ENCODE data around the gene EGFR. TPM values are rescaled to one million over a fixed set of nuclear protein-coding genes. Genes with fewer than 3 reads are reported as not detected.

EGFR gene
- total and polyA plus RNA-seq, 2 experiments from 2014 or later: 0.51 to 0.57 TPM

DNA sequence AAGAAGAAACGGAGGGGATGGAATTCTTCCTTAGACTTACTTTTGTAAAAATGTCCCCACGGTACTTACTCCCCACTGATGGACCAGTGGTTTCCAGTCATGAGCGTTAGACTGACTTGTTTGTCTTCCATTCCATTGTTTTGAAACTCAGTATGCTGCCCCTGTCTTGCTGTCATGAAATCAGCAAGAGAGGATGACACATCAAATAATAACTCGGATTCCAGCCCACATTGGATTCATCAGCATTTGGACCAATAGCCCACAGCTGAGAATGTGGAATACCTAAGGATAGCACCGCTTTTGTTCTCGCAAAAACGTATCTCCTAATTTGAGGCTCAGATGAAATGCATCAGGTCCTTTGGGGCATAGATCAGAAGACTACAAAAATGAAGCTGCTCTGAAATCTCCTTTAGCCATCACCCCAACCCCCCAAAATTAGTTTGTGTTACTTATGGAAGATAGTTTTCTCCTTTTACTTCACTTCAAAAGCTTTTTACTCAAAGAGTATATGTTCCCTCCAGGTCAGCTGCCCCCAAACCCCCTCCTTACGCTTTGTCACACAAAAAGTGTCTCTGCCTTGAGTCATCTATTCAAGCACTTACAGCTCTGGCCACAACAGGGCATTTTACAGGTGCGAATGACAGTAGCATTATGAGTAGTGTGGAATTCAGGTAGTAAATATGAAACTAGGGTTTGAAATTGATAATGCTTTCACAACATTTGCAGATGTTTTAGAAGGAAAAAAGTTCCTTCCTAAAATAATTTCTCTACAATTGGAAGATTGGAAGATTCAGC lies 187.6 kb downstream of the EGFR start:
- DNase-seq (ENCODE audit: low read depth in 1 of 2, low spot score in 1 of 2): no peak
- Histone ChIP-seq H3K4me1 (ENCODE audit: low read depth) (no peaks in the 10 kb centered on the region), H3K27ac (no peak overlapping the region), H3K4me3 (no peak overlapping the region), H3K36me3 (no peaks in the 10 kb centered on the region), H3K9me3 (ENCODE audit: low read depth) (no peaks in the 10 kb centered on the region), H3K27me3 (no peaks in the 10 kb centered on the region)
- no peak for TF ChIP-seq CTCF (IDR thresholded peaks at IDR 0.05; ENCODE audit: low read depth, low read length)

DNA sequence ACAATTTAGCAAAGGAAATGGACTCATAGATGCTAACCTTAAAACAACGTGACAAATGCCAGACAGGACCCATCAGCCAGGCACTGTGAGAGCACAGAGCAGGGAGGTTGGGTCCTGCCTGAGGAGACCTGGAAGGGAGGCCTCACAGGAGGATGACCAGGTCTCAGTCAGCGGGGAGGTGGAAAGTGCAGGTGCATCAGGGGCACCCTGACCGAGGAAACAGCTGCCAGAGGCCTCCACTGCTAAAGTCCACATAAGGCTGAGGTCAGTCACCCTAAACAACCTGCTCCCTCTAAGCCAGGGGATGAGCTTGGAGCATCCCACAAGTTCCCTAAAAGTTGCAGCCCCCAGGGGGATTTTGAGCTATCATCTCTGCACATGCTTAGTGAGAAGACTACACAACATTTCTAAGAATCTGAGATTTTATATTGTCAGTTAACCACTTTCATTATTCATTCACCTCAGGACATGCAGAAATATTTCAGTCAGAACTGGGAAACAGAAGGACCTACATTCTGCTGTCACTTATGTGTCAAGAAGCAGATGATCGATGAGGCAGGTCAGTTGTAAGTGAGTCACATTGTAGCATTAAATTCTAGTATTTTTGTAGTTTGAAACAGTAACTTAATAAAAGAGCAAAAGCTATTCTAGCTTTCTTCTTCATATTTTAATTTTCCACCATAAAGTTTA lies 188.8 kb downstream of the EGFR start:
- no peak overlapping the region for H3K27ac ChIP-seq
- H3K27me3 ChIP-seq: no peaks in the 10 kb centered on the region
- no peak overlapping the region for H3K4me3 ChIP-seq
- H3K36me3 ChIP-seq: no peaks in the 10 kb centered on the region
- H3K4me1 ChIP-seq (ENCODE audit: low read depth): no peaks in the 10 kb centered on the region
- TF ChIP-seq CTCF (IDR thresholded peaks at IDR 0.05; ENCODE audit: low read depth, low read length): no peak
- no peak for DNase-seq (ENCODE audit: low read depth in 1 of 2, low spot score in 1 of 2)
- H3K9me3 ChIP-seq (ENCODE audit: low read depth): no peaks in the 10 kb centered on the region

- TF ChIP-seq CTCF (IDR thresholded peaks at IDR 0.05; ENCODE audit: low read depth, low read length): no peak
- DNase-seq (ENCODE audit: low read depth in 1 of 2, low spot score in 1 of 2): no peak
- Histone ChIP-seq H3K4me1 (ENCODE audit: low read depth) (no peaks in the 10 kb centered on the region), H3K27ac (no peak overlapping the region), H3K4me3 (no peak overlapping the region), H3K27me3 (no peaks in the 10 kb centered on the region), H3K9me3 (ENCODE audit: low read depth) (no peaks in the 10 kb centered on the region), H3K36me3 (no peaks in the 10 kb centered on the region)
These were observed 190.5 kb downstream of the EGFR start for GRCh38 chr7:55209366-55209765.

DNA sequence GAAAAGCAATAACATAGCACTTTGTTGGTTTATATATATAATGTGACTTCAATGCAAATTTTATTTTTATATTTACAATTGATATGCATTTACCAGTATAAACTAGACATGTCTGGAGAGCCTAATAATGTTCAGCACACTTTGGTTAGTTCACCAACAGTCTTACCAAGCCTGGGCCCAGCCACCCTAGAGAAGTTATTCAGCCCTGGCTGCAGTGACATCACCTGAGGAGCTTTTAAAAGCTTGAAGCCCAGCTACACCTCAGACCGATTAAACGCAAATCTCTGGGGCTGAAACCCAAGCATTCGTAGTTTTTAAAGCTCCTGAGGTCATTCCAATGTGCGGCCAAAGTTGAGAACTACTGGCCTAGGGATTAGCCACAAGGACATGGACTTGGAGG lies 191.4 kb downstream of the EGFR start:
- DNase-seq (ENCODE audit: low read depth in 1 of 2, low spot score in 1 of 2): no peak

DNA sequence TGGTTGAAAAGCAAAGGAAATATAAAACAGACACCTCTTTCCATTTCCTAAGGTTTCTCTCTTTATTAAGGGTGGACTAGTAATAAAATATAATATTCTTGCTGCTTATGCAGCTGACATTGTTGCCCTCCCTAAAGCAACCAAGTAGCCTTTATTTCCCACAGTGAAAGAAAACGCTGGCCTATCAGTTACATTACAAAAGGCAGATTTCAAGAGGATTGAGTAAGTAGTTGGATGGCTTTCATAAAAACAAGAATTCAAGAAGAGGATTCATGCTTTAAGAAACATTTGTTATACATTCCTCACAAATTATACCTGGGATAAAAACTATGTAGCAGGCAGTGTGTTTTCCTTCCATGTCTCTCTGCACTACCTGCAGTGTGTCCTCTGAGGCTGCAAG lies 191.9 kb downstream of the EGFR start:
- Histone ChIP-seq H3K4me1 (ENCODE audit: low read depth) (no peaks in the 10 kb centered on the region), H3K27ac (no peak overlapping the region), H3K4me3 (no peak overlapping the region), H3K27me3 (no peaks in the 10 kb centered on the region), H3K9me3 (ENCODE audit: low read depth) (no peaks in the 10 kb centered on the region), H3K36me3 (no peaks in the 10 kb centered on the region)
- no peak for DNase-seq (ENCODE audit: low read depth in 1 of 2, low spot score in 1 of 2)
- no peak for TF ChIP-seq CTCF (IDR thresholded peaks at IDR 0.05; ENCODE audit: low read depth, low read length)

More for the DNA sequence above, 191.4 kb downstream of the EGFR start:
- H3K9me3 ChIP-seq (ENCODE audit: low read depth): no peaks in the 10 kb centered on the region
- H3K36me3 ChIP-seq: no peaks in the 10 kb centered on the region
- no peaks in the 10 kb centered on the region for H3K4me1 ChIP-seq (ENCODE audit: low read depth)
- no peak overlapping the region for H3K27ac ChIP-seq
- no peak overlapping the region for H3K4me3 ChIP-seq
- no peak for TF ChIP-seq CTCF (IDR thresholded peaks at IDR 0.05; ENCODE audit: low read depth, low read length)
- no peaks in the 10 kb centered on the region for H3K27me3 ChIP-seq

All from cardiac muscle cell (in vitro differentiated cells and primary cell).